Activated effector memory CD4-positive, alpha-beta T cell treated with anti-CD3 and anti-CD28 coated beads, Interleukin-2, amount 50 U/mL, for 16 hours (primary cell): Measurements from ENCODE around the gene SLC25A31.

ENCODE experiments used
- DNase-seq: peaks from one replicate; pipeline ENCODE4 v3.0.0-alpha.2; 2020

The SLC25A31 gene

DNA sequence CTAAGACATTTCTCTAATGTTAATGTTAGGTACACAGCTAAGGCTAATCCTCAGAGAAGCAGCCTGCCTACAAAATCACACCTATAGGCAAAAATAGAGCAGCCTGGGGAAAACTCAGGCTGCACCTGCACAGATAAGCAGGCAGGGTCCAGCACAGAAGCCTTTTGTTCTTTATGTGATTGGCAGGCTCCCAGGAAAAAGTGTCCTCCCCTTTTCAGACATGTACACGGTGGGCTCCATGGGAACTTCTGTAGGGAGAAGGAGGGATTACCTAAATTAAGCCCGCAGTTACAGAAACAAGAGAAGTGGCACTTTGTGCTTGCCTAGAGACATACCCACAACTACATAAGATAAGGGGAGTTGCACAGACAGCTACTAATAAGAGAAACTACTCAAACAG, 47.9 kb downstream of the SLC25A31 start:
- no peak for DNase-seq

DNA sequence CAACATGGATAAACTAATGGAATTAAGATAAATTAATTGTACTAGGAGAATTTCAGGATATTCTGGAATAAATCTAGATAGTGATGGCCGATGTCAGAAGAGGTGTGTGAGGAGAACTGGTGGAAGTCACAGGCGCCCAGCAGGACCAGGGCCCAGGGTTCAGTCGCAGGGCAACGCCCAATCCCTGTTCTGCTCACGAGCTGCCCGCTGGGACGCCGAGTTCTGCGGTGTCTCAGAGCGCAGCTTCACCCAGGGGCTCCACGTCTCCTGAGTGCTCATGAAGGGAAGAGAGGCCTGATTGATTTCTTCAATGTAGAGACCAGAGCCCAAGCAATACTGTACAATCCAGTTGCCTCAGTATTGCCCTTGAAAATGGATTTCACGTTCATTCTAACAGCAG, 50.4 kb downstream of the SLC25A31 start:
- DNase-seq = no peak

DNA sequence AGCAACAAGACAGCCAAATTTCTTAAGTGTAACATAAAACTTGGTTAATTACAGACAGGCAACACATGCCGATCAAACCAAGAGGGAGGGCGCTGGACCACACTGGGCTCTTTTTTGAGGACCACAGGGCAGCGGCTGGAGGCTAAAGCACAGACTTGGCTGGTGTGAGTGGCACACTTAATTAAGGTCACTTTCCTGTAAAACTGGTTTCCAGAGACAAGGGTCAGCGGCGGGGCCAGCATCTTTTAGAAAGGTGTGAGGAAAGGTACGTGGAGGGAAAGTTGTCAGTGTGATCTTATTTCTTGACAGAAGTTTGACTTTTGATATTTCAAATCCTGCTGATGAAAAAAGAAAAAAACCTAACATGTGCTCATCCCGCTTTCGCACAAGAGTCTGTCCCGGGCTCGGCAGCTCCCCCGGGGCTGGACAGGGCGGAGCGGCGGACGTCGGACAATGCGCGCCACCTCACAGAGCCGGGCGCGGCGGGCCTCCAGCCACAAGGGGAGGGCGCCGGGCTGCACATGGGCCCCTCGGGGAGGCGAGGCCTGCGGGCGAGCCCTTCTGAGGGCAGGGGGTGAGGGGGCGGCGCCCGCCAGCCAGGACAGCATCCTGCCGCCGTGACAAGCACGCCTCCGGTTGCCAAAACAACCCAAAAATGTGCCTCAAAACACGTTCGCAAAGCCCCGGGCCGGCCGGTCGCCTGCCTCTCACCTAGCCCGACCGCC, 51.3 kb downstream of the SLC25A31 start:
- DNase-seq = no peak

DNA sequence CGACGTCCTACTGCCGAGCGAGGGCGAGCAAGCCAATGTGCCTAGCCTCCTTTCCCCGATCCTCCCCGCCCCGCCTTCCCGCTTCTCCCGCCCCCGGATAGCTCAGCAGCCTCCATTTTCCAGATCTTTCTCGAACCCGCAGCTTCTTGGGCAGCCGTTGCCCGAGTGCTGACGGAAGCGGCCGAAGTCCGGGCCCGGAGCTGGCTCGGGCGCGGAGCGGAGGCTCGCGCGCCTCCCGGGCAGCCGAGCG, 51.8 kb downstream of the SLC25A31 start:
- DNase-seq = no peak

DNA sequence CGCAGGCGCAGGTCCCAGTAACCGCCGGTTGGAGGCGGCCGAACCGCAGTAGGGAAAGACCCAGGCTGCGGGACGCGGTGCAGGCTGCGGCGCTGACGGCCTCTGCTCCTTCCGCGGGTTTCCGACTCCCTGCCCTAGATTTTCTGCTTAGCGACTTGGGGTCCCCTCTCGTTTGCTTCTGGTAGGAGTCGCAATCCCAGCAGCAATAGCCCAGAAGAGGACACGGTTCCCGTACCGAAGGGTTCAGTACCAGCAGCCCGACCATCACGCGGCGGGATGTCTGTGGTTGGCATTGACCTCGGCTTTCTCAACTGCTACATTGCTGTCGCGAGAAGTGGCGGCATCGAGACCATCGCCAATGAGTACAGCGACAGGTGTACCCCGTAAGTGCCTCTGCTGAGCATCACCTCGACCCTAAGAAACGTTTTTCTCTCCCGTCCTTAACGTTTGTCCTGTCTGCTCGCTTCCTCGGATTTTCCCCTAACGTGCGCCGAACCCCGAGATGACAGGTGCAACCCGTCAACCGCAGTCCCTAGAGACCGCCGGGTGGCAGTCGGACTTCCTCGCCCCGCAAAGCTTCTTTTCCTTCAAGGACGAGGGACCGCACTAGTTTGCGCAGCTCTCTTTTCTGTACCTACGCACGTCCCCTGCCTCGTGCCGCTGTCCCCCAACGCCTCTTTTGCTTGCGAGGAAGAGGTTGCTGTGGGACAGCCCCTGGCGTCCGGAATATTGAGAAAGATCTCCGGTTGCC, 52.2 kb downstream of the SLC25A31 start, which contains the start of gene HSPA4L:
TSS of gene HSPA4L (plus strand) at position 48 of the 751 bp plus-strand sequence. CDS start at position 277, 229 bp downstream.
- peak; percentile 79 for DNase-seq

DNA sequence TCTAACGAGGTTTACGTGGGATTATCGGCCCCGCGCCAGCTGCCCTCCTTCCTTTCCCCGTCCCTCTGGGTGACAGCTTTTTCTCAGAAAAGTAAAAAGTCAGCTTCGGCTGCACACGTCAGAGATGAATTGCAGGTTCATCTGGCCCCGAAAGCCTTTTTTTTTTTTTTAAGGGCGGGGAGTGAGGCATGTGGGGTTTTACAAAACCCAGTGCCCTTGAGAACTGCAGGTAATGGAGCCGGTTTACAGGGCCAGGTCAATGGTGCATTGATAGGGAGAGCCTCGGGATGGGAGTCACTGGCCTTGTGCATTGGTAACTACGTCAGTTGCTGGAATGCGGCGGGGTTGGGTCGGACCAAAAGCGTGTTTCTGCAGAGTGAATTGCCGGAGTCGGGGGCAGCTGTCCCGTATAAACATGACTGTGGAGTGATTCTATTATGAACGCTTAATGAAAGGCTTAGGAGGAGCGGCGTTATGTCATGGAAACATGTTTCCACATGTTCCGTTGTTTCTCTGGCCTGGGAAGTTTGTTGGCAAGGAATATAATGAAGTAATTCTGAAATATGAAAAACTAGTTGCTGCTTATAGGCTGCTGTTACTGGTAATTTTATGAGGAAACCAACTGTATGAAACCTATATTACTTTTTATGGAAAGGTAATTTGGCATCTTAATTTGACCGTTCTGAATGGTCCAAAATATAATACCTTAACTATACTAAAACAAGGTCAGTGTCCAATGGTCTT, 53.0 kb downstream of the SLC25A31 start:
- DNase-seq = no peak

DNA sequence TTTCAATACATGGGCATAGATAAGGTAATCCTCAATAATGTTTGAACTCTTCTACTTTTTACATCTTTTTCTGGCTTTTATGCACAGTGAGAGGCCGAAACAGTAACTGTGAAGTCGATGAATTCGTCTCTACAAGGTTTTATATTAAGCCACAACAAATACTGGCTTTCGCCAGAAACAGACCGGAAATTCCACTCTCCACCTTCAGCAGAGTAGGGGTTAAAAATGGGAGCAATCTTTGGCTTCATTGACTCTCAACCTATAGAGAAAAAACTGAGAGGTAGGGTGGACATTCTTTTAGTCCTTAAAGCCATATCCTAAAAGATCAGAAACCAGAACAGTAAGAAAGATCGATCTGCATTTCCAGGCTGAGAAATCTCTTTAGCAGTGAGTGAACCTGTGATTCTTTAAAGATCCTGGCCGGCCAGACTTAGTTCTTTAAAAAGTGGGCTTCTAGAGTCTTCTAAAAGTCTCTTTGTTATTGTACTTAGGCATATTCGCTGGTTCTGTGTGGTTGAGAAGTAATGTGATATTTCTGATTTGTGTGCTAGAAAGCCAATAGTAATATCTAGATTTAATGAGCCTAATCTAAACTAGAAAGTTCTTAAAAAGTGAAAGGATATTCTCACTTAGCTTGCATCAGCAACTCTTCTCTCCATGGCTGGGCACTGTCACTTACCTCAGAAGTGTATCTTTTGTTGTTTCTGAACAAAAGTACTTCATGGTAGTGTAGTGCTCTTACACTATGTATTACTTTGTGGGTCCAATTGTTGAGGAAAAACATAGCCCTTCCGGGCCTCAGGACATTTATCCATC, 54.0 kb downstream of the SLC25A31 start:
- DNase-seq = no peak

DNA sequence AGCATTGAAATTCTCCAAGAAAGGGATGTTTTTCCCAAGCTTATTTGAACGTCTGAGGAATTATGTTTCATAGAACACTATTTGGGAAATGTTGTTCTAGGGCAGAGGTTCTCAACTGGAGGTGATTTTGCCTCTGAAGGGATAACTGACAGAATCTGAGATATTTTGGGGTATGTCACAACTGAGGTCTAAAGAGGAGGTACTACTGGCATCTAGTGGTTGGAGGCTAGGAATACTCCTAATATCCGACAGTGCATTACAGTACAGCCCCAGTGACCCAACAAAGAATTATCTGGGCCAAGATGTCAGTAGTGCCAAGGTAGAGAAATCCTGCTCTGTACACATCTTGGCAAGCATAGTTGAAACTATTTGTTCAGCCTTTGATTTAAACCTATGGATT, 58.3 kb downstream of the SLC25A31 start:
- DNase-seq = no peak

DNA sequence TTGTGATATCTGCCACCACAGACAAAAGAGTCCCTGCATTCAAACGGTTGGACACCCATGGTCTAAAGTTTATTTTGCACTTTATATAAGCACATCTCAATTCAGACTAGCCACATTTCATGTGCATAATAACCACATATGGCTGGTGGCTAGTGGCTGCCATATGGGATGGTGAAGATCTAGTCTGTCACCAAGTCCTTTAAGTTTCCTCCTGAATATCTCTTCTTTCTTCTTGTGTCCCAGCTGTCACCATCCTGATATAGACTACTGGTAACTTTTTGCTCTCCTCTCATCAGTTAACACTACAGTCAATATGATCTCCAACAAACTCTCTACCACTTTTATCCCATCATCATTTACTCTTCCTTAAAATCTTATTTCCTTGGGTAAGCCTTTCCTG, 61.2 kb downstream of the SLC25A31 start:
- DNase-seq = no peak

DNA sequence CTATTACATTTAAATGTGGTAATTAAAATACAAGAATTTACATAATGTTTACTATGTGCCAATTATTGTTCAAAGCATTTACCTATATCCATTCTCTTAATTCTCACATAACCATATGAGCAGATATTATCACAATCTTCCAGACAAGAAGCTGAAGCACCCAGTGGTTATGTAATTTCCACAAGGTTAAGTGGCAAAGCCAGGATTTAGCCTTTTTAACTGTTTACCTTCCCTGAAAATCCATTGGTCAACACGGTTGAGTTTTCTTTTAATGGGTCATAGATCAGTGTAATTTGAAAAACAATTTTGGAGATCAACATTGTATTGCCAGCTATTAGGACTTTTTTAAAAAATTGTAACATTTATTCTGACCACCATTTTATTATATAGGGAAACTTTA, 63.3 kb downstream of the SLC25A31 start:
- no peak for DNase-seq

DNA sequence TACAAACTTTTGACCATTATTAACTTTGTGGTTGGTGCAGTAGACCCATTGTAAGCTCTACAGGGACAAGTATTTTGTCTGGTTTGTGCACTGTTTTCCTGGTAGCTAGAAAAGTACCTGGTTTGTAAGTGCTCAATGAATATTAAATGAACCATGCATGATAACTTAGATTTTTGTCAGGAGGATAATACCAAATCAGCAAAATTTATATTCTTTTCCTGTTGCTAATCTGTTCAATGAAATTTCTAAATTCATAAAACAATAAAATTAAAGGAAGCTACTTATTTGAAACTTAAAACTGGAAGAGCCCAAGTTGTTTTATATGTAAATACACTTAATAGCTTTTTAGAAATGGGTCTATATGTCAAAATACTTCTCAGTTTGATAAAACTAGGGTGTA, 69.5 kb downstream of the SLC25A31 start:
- no peak for DNase-seq

DNA sequence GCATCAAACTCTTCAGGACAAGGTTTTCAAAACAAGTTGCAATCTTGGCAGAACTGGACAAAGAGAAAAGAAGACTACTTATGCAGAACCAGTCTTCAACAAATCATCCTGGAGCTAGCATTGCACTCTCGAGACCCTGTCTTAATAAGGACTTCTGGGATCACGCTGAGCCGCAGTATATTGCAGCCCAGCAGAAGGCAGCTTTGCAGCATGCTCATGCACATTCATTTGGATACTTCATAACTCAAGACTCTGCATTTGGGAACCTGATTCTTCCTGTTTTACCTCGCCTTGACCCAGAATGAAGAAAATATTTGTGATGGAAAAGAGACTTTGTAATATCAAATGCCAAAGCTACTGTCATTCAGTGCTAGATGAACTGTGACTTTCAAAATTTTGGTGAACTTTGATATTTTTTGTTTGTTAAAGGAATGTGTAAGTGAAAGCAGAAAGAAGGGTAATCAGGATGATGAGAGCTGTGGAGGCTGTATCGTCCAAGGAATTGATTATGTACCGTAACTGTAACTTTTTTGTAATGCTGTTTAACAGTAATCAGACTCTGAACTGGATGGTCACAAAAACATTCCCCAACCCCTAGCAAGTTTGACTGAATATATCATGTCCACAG, 79.1 kb downstream of the SLC25A31 start:
- DNase-seq = no peak

DNA sequence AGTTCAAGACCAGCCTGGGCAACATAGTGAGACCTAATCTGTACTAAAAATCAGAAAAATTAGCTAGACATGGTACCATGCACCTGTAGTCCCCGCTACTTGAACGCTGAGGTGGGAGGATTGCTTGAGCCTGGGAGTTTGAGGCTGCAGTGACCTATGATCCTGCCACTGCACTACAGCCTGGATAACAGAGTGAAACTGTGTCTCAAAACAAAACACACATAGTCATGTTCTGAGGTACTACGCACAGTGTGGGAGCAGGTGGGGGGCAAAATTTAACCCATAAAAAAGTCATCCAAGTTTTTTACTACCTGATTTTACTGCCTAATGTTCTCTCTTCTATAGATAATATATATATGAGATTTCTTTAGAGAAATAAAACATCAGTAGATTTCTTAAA, 80.4 kb downstream of the SLC25A31 start:
- no peak for DNase-seq

DNA sequence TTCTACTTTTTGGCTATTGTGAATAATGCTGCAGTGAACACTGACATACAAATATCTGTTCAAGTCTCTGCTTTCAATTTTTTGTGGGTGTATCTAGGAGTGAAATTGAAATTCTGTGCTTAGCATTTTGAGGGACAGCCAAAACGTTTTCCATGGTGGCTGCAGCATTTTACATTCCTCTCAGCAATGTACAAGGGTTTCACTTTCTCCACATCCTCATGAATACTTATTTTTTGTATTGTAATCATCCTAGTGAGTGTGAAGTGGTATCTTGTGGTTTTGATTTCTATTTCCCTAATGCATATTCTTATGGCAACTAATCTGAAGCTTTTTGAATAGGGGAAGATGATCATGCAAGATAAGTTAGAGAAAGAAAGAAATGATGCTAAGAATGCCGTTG, 92.2 kb downstream of the SLC25A31 start:
- no peak for DNase-seq
